OCI-M1 (cell line): ENCODE results near the gene PAEP.

Experiments used
- DNase-seq: peaks from one replicate; lab custom pipeline; 2025; lab: John Stamatoyannopoulos, UW

Gene PAEP

GRCh38 chr9:135601988-135602387, 40.4 kb downstream of the PAEP start:
- no peak for DNase-seq

- peak; percentile 74 for DNase-seq
Measured at GRCh38 chr9:135602789-135603481, 41.4 kb downstream of the PAEP start.

- DNase-seq, result no peak
Measured at GRCh38 chr9:135604437-135605237, 43.1 kb downstream of the PAEP start.

GRCh38 chr9:135605238-135605781, 43.8 kb downstream of the PAEP start:
- DNase-seq, result no peak

- DNase-seq, result no peak
Measured at GRCh38 chr9:135606885-135607259, 45.3 kb downstream of the PAEP start.

- DNase-seq, result no peak
Measured at GRCh38 chr9:135607401-135608293, 46.1 kb downstream of the PAEP start.

GRCh38 chr9:135608294-135608998, 46.9 kb downstream of the PAEP start:
- no peak for DNase-seq

GRCh38 chr9:135608999-135609317, 47.4 kb downstream of the PAEP start:
- DNase-seq, result no peak

- no peak for DNase-seq
Measured at GRCh38 chr9:135609366-135609955, 47.9 kb downstream of the PAEP start.

GRCh38 chr9:135610290-135611141, 49.0 kb downstream of the PAEP start:
- no peak for DNase-seq

GRCh38 chr9:135611142-135611874, 49.8 kb downstream of the PAEP start:
- DNase-seq, result no peak

- DNase-seq, result no peak
Measured at GRCh38 chr9:135611875-135612209, 50.3 kb downstream of the PAEP start.

GRCh38 chr9:135612437-135612836, 50.9 kb downstream of the PAEP start:
- no peak for DNase-seq

- DNase-seq, result no peak
Measured at GRCh38 chr9:135612981-135613910, 51.7 kb downstream of the PAEP start.

- DNase-seq, result no peak
Measured at GRCh38 chr9:135613946-135614805, 52.6 kb downstream of the PAEP start.

GRCh38 chr9:135614821-135615665, 53.5 kb downstream of the PAEP start:
- no peak for DNase-seq
